ENCODE data around the gene PALM.

PALM gene, protein sequence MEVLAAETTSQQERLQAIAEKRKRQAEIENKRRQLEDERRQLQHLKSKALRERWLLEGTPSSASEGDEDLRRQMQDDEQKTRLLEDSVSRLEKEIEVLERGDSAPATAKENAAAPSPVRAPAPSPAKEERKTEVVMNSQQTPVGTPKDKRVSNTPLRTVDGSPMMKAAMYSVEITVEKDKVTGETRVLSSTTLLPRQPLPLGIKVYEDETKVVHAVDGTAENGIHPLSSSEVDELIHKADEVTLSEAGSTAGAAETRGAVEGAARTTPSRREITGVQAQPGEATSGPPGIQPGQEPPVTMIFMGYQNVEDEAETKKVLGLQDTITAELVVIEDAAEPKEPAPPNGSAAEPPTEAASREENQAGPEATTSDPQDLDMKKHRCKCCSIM

GRCh38 chr19:708154-709143 is at the start of gene PALM:
Gene PALM (plus strand): TSS chr19:708935. CDS start chr19:709147, 212 bp downstream.
- peak; percentile 42; the same call in 2 of the 3 replicates for ATAC-seq

GRCh38 chr19:660793-661426 is 47.8 kb upstream of the PALM start:
- no peak for ATAC-seq
- no peak for TF ChIP-seq PPARA (CRISPR knock-in tag; IDR thresholded peaks at IDR 0.05; ENCODE audit: borderline replicate concordance)
- TF ChIP-seq ARNTL (CRISPR knock-in tag; IDR thresholded peaks at IDR 0.05; ENCODE audit: borderline replicate concordance, low read depth) = no peak
- TF ChIP-seq ZNF565 (CRISPR knock-in tag; conservative IDR thresholded peaks at IDR 0.05; ENCODE audit: low read depth) = no peak
- no peak for TF ChIP-seq TSHZ2 (CRISPR knock-in tag; IDR thresholded peaks at IDR 0.05)
- TF ChIP-seq OSR1 (CRISPR knock-in tag; IDR thresholded peaks at IDR 0.05) = no peak
- TF ChIP-seq ZNF70 (CRISPR knock-in tag; IDR thresholded peaks at IDR 0.05) = no peak
- no peak for TF ChIP-seq GLIS3 (CRISPR knock-in tag; IDR thresholded peaks at IDR 0.05)
- TF ChIP-seq ZFP30 (CRISPR knock-in tag; IDR thresholded peaks at IDR 0.05) = no peak
- no peak for TF ChIP-seq RARB (CRISPR knock-in tag; IDR thresholded peaks at IDR 0.05)
- no peak for TF ChIP-seq SNAI2 (CRISPR knock-in tag; IDR thresholded peaks at IDR 0.05)
- TF ChIP-seq PATZ1 (CRISPR knock-in tag; IDR thresholded peaks at IDR 0.05; ENCODE audit: borderline replicate concordance) = no peak
- TF ChIP-seq ZC3H10 (CRISPR knock-in tag; IDR thresholded peaks at IDR 0.05) = no peak
- TF ChIP-seq ISL1 (CRISPR knock-in tag; IDR thresholded peaks at IDR 0.05) = no peak

More at GRCh38 chr19:708154-709143, at the start of gene PALM:
- TF ChIP-seq RARB (CRISPR knock-in tag; IDR thresholded peaks at IDR 0.05) (no peak), ZC3H10 (CRISPR knock-in tag; IDR thresholded peaks at IDR 0.05) (no peak), TCF4 (CRISPR knock-in tag; IDR thresholded peaks at IDR 0.05; ENCODE audit: borderline replicate concordance) (no peak), CREB5 (CRISPR knock-in tag; IDR thresholded peaks at IDR 0.05; ENCODE audit: low read depth) (no peak), BACH2 (CRISPR knock-in tag; IDR thresholded peaks at IDR 0.05; ENCODE audit: borderline replicate concordance) (no peak), CSDC2 (CRISPR knock-in tag; IDR thresholded peaks at IDR 0.05) (no peak)

GRCh38 chr19:661427-662196 is 47.1 kb upstream of the PALM start:
- TF ChIP-seq TCF4 (CRISPR knock-in tag; IDR thresholded peaks at IDR 0.05; ENCODE audit: borderline replicate concordance) (no peak), PATZ1 (CRISPR knock-in tag; IDR thresholded peaks at IDR 0.05; ENCODE audit: borderline replicate concordance) (no peak), RARB (CRISPR knock-in tag; IDR thresholded peaks at IDR 0.05) (no peak), ZNF70 (CRISPR knock-in tag; IDR thresholded peaks at IDR 0.05) (no peak), OSR1 (CRISPR knock-in tag; IDR thresholded peaks at IDR 0.05) (no peak), PPARA (CRISPR knock-in tag; IDR thresholded peaks at IDR 0.05; ENCODE audit: borderline replicate concordance) (no peak)
- ATAC-seq = no peak

Measured in SK-N-SH treated with all-trans-retinoic acid at 6 μM for 48 hours (cell line).